ENCODE measurements around the gene TTC28.

Gene TTC28

DNA sequence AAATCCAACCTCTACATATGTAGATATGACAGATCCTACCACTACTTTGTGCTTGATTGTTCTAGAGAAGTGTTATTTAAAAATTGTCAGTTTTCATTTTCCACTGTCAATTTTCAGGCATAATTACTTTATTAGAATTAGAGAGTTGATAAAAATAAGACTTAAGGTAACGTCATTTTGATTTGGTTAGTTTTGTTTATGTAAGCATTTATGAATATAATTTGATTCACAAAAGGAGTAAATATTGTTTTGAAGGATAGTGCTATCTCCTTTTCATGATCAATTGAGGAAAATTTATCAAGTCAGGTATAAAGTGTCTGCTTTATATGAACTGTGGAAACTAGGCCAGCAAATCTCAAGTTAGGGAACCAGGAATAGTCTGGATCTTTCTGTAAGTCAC is 718.0 kb downstream of the TTC28 start:
- DNase-seq (ENCODE audit: low read depth): no peak

DNA sequence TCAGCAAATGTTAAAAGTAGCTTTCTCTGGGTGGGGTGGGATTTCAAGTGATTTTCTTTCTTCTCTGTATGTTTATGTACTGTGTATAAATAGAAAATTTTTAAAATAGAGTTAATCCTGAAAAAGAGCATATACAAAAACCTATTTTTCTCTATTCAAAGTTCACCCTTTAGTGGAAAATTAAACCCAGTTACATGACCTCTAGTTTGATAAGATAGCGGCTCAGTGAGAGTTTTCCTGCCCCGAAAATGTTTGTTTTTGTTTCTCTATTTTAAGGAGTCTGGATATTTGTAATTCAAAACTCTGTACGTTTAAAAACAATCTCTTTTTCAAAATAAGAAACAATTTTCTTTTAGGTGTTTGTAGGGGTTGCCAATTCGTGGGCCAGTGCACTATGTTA is 718.5 kb downstream of the TTC28 start:
- DNase-seq (ENCODE audit: low read depth): no peak

DNA sequence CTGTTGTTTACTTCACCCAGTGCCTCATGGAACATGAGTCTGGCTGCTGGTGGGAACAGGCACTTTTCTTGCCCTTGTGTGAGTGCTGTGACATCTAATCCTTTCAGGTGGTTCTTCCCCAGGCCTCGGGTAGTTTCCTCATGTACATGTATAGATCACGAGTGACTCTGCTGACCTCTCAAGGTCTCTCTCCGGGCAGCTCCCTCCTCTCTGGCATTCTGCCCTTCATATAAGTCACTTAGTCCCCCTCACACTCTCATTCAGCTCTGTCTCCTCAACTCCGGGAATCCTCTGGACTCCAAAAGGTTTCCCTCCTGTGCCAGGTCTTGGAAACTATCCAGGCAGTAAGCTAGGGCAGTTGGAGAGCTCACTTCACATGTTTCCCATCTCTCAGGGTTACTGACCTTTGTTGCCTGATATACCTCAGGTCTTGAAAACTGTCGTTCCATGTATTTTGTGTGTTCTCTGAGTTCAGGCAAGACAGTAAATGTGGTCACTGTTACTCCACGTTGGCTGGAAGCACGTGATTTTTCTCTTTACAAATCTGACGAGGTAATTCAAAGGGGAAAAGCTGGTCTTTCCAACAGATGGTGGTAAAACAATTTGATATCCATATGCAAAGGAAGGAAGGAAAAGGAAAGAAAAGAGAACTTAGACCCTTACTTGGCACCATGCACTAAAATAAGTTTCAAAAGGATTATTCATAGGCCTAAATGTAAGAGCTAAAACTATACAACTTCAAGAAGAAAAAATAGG is 720.1 kb downstream of the TTC28 start:
- DNase-seq (ENCODE audit: low read depth): no peak

DNA sequence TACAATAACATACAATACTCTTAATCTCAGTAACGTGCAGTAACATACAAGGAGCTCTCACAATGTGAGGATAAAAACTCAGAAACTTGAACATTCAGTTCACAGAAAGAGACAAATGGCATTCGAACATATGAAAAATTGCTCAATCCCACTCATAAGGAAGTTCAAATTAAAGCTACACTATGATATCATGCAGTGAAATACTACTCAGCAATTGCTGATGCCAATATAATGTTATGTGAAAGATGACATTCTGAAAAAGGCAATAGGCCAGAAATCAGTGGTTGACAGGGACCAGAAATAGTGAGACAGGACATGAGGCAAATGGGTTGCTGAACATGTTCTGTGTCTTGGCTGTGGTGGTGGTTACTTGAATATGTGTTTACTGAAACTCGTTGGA is 726.9 kb downstream of the TTC28 start:
- no peak for DNase-seq (ENCODE audit: low read depth)

DNA sequence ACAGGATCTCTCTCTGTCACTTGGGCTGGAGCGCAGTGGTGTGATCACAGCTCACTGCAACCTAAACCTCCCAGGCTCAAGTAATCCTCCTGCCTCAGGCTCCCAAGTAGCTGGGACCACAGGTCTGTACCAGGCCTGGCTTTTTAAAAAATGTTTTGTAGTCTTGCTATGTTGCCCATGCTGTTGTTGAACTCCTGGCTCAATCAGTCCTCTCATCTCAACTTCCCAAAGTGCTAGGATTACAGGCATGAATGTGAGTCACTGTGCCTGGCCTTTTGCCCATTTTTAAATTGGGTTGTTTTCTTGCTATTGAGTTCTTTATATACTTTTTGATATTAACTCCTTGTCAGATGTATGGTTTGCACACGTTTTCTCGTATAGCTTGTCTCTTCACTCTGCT is 727.5 kb downstream of the TTC28 start:
- no peak for DNase-seq (ENCODE audit: low read depth)

DNA sequence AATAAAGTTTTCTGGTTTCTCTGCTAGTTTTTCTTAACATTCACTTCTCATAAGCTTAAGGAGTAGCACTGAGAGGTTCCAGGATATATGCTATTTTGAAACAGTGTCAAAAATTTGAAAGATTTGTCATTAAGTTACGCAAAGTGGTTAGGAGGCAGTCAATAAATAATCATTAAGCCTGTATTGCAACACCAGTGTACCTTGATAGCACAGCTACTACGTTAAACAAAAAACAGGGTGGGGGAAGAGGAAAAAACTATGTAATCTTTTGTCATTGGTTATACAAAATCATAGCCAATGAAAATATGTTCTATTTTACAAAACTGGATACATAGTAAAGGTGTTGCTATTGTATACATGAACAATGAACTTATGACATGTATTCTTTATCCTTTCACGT is 730.2 kb downstream of the TTC28 start:
- no peak for DNase-seq (ENCODE audit: low read depth)

DNA sequence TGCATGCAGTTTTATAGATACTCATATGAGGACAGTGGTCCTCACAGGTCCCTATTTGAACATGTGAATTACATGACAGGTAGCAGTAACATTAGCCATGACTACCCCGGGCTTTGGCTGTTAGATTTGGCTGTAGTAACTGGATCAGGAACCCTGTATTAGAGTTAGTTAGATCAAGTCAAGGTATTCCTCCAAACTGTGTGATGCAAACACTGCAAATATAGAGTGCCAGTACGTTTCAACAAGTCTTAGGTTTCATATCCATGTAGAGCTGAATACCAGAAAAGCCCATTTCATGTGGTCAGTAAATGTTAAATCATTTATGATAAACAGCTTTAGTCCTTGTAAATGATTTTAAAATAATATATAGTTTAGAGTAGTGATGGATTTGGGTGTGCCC is 731.1 kb downstream of the TTC28 start:
- DNase-seq (ENCODE audit: low read depth): no peak

DNA sequence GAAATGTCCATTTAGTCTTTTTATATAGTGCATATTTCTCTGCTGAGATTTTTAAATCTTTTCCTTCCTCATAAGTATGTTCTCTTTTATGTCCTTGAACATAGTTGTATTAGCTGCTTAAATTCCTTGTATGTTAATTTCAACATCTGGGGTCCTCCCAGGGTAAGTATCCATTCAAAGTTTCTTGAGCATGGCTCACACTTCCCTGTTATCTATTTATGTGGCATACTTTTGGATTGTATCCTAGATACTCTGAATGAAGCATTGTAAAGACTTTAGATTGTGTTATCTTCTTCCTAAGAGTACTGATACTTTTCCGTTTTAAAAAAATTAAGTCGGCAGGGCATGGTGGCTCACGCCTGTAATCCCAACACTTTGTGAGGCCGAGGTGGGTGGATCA is 732.2 kb downstream of the TTC28 start:
- DNase-seq (ENCODE audit: low read depth): no peak

DNA sequence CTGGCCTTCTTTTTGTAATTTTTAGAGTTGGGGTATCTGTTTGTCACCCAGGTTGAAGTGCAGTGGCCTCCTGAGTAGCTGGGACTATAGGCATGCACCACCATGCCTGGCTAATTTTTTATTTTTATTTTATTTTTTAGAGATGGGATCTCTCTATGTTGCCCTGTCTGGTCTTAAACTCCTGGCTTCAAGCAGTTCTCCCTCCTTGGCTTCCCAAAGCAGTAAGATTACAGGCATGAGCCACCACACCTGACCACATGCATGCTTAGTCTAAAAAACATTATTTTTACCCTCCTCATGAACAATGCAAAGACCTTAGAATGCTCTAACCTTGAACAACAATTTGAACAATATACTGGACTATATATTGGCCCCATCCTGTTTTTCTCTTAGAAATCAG is 738.5 kb downstream of the TTC28 start:
- no peak for DNase-seq (ENCODE audit: low read depth)

DNA sequence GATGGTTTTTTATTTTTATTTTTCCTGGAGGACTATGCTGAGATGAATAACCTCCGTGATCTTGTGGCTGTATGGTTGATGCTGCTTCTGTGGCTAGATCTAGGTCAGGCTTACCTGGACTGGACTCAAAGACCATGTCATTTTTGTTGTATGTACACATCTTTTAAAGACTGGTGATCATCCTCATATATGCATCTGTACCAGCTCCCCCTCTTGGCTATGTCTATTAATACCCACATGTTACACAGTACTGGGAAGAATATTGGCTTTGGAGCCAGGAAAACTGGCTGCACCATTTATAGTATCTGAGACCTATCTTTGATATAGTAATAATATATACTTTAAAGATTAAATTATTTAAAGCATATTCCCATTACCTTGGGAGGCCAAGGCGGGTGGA is 742.2 kb downstream of the TTC28 start:
- DNase-seq (ENCODE audit: low read depth): no peak

DNA sequence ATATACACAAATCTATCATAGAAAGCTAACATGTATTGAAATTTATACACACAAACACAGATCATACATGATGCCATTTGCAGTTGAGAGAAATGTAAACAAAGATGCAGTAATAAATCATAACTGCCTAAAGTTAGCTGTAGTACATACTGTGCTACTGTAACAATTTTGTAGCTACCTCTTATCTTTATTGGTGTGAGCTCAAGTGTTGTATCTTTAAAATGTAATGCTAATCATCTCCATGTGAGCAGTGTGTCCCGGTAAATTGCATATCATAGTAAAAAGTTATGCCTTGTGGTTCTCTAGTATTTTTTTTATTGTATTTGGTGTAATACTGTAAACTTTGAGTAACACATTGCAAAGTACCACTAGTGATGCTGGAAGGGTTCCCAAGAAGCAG is 743.7 kb downstream of the TTC28 start:
- no peak for DNase-seq (ENCODE audit: low read depth)

DNA sequence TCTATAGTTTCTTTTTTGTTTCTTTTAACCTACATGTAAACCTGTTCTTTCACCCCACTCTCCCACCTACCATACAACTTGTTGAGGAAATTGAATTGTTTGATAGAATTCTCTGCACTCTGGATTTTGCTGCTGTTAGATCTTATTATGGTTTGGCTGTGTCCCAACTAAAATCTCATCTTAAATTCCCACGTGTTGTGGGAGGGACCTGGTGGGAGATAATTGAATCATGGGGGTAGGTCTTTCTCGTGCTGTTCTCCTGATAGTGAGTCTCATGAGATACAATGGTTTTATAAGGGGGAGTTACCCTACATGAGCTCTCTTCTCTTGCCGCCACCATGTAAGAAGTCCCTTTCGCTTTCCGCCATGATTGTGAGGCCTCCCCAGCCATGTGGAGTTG is 745.6 kb downstream of the TTC28 start:
- DNase-seq (ENCODE audit: low read depth): no peak

DNA sequence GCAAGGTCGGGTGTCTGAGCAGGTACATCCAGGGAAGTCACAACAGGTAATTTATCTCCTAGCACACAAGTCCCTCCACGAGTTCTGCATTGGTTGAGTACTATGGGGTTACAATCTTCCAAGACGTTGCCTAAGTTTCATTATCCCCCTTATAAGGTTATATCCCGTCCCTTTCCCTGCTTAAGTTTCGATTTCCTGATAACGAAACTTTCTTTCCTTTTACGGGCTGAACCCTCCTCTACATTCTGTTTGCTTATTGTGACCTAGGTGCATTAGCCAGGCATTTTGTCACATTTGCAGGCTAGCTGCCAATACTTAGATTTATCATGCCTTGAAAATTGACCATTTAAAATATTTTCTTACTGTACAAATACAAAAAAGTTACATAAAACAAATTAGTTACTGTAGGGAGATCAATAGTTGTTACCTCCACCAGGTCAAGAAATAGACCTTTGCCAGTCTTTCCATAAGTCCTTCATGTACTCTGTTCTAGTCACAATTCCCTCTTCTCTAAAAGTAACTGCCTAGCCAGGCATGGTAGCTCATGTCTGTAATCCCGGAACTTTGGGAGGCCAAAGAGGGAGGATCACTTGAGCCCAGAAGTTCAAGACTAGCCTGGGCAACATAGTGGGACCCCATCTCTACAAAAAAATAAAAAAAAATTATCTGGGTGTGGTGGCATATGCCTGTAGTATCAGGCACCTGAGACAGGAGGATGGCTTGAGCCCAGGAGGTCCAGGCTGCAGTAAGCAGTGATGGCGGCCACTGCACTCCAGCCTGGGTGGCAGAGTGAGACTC is 746.3 kb downstream of the TTC28 start:
- DNase-seq (ENCODE audit: low read depth): no peak

DNA sequence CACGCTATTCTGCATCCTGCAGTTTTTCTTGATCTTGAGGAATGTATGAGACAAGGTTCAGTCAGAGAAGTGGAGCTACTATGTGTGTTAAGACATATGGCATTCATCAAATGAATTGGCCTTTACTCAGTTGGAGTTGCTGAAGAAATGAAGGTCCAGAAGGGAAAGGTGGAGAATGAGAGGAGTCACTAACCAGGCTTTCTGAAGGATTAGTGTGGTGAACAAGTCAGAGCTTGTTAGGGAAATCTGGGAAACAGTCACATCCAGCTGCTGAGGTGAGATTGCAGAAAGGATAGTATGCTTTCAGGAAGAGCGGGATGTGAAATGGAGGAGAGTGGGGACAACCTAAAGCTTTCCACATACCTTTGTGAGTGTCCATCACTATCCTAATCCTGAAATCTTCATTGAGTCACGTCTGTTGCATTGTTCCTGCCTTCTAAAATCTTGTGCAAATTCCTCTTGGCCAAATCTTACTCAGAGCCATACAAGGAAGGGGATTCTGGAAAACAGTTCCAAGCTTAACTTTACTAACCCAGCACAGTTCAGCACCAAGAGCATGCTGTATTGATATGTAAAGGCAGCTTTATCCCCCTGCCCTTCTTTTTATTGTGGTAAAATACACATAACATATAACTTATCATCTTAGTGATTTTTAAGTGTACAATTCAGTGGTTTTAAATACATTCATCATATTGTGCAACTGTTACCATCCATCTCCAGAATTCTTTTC is 749.1 kb downstream of the TTC28 start:
- DNase-seq (ENCODE audit: low read depth): no peak
